AG10803 (cell line): ENCODE data around the gene VILL.

Experiments
- DNase-seq: peaks from one replicate; pipeline ENCODE4 v3.0.0; 2010; ENCODE audit warnings: low read depth
- H3K4me3 ChIP-seq: 2 replicates; pipeline ENCODE4 v1.5.1; 2011; ENCODE audit warnings: mild to moderate bottlenecking, low read length, control low read depth
- TF ChIP-seq, protein P1 (sequence below): conservative IDR thresholded peaks from 2 replicates; pipeline ENCODE4 v1.5.1; 2011; ENCODE audit warnings: mild to moderate bottlenecking, low read length, control low read depth, inconsistent platforms

Gene VILL

DNA sequence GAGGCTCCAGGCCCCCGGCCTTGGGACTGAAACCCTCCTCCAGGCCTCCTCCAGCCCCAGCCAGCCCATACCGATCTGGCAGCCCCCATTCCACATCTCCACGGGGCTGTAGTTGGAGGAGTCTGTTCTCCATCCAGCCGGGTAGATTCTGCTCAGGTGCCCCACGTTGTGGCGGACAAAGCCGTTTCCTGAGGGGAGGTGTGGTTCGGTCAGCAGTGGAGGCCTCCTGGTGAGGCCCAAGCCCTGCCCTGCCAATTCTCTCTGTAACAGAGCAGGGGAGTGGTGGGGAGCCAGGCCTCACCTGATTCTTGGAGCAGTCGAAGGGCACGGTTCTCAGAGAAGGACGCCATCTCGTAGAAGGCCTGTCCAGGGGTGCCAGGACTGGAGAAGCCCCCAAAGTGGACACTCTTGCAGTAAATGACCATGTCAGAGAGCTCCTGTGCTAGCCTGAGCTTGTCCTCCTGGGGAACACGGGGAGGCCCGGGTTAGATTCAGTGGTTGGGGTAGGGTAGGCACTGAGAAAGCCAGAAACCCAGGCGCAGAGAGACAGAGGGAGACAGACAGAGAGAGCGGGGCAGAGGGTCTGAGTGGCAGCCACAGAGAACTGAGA, 18.5 kb downstream of the VILL start:
- DNase-seq = no peak
- no peak overlapping the region for H3K4me3 ChIP-seq
- TF ChIP-seq, protein P1, sequence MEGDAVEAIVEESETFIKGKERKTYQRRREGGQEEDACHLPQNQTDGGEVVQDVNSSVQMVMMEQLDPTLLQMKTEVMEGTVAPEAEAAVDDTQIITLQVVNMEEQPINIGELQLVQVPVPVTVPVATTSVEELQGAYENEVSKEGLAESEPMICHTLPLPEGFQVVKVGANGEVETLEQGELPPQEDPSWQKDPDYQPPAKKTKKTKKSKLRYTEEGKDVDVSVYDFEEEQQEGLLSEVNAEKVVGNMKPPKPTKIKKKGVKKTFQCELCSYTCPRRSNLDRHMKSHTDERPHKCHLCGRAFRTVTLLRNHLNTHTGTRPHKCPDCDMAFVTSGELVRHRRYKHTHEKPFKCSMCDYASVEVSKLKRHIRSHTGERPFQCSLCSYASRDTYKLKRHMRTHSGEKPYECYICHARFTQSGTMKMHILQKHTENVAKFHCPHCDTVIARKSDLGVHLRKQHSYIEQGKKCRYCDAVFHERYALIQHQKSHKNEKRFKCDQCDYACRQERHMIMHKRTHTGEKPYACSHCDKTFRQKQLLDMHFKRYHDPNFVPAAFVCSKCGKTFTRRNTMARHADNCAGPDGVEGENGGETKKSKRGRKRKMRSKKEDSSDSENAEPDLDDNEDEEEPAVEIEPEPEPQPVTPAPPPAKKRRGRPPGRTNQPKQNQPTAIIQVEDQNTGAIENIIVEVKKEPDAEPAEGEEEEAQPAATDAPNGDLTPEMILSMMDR = no peak

DNA sequence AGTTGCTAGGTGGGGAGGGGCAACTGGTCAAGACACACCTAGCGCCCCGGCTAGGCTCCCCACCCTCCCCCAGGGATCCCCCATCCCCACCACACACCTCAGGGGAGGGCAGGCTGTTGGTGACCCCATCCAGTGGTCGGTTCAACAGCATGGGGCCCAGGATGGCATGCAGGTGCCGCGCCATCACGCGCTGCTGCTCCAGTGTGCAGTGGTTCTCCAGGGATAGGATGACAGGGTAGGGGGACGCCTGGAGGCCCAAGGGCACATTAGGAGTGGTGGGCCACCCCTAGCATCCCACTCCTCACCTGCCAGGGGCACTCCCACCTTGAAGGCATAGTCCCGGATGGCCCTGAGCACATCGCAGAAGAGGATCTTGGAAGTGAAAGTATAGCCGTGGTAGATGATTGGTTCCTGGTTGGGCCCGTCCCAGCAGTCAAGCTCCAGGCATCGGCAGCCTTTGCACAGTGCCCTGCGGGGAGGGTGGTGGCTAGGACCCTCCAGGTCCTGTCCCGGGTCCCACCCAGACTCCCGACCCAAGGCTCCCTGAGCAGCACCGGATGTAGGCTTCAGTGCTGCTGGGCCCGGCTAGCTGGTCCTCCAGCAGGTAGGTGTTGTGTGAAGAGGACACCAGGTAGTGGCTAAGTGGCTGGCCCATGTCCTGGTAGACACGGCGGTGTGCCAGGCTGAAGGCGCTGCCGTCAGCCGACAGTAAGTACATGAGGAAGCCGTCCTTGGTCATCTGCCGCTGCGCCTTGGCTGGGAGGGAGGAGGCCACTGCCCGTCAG, 19.4 kb downstream of the VILL start:
- no peak for DNase-seq
- TF ChIP-seq, protein P1 = no peak

DNA sequence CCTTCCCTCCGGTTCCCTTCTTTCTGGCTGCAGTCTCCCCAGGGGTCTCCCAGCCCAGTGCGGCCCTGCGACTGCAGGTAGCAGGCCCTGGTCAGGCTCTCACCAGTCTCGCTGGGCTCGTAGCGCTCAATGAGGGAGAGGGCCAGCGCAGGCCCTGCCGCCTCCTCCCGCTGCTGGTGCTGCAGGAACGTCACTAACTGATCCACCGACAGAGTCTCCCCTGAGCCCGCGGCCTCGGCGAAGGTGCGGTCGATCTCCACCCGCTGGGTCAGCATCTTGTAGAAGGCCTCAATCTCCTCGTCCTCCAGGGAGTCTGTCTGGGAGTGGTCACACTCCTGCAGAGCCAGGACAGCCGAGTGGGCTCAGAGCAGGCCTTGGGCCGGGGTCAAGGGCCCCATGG, 20.5 kb downstream of the VILL start:
- no peak overlapping the region for H3K4me3 ChIP-seq
- no peak for DNase-seq
- TF ChIP-seq, protein P1 = no peak

More for the DNA sequence above, 19.4 kb downstream of the VILL start:
- H3K4me3 ChIP-seq = no peak overlapping the region

DNA sequence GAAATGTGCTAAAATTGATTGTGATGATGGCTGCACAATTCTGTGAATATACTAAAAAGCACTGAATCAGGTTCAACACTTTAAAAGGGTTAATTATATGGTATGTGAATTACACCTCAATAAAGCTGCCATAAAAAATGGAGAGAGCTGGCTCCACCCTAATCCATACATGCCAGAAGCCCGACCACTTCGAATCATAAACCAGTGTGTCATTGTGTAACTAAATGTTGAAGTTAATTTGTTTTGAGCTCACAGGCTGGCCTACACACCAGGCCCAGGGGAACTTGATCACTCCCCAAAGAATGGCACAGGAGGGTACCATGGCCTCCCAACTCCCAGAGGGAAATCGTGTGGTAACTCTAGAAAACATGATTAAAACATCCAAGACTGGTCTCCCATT, 24.9 kb downstream of the VILL start:
- DNase-seq = no peak
- TF ChIP-seq, protein P1 = no peak
- no peak overlapping the region for H3K4me3 ChIP-seq

DNA sequence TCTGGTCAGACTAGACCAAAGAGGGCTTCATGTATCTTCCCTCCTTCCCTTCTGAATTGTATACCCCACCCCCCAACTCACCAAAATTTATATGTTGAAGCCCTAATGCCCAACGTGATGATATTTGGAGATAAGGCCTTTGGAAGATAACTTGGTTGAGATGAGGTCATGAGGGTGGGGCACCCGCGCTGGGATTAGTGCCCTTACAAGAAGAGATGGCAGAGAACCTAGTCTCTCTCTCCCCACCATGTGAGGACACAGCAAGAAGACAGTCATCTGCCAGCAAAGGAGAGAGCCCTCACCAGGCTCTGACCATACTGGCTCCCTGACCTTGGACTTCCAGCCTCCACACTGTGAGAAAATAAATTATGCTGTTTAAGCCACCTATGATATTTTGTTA, 25.4 kb downstream of the VILL start:
- no peak for DNase-seq
- no peak overlapping the region for H3K4me3 ChIP-seq
- TF ChIP-seq, protein P1 = no peak

DNA sequence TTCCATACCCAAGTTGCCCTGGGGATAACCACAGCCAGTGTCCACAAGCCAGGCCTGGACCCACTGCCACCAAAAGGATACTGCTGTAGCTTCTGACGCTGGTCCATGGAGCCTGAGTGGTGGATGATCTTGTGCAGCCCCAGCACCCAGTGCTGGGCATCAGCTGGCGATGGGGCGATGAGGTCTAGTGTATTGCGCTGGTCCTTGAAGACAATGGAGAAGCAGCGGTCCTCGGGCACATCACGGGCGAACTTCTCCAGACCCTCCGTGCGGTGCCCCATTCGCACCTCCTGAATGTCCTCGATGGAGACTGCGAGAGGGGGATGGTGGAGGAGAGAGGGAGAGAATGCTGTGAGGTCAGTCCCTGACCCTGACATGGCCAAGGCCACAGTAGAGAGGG, 25.8 kb downstream of the VILL start:
- no peak overlapping the region for H3K4me3 ChIP-seq
- TF ChIP-seq, protein P1 = no peak
- no peak for DNase-seq
